HEK293T (cell line): ENCODE results near the gene NPHP4.

Experiments used
- ARNT ChIP-seq: fragments of 450-650 bp; IDR thresholded peaks from 2 replicates; pipeline ENCODE4 v1.6.1; 2017; ENCODE audit warnings: mild to moderate bottlenecking
- BHLHE40 ChIP-seq: fragments of 450-650 bp; IDR thresholded peaks from 2 replicates; pipeline ENCODE4 v1.6.1; 2016; ENCODE audit warnings: mild to moderate bottlenecking, moderate library complexity, borderline replicate concordance
- ELF4 ChIP-seq: fragments of 450-650 bp; IDR thresholded peaks from 2 replicates; pipeline ENCODE4 v1.6.1; 2017; ENCODE audit warnings: antibody characterized with exemption
- FOXA1 ChIP-seq: fragments of 450-650 bp; IDR thresholded peaks from 2 replicates; pipeline ENCODE4 v1.6.1; 2016; ENCODE audit warnings: mild to moderate bottlenecking
- FOXK2 ChIP-seq: fragments of 450-650 bp; IDR thresholded peaks from 2 replicates; pipeline ENCODE4 v1.6.1; 2016; ENCODE audit warnings: mild to moderate bottlenecking
- L3MBTL2 ChIP-seq: fragments of 450-650 bp; conservative IDR thresholded peaks from 2 replicates; pipeline ENCODE4 v1.6.1; 2016; ENCODE audit warnings: mild to moderate bottlenecking
- LEF1 ChIP-seq: fragments of 450-650 bp; IDR thresholded peaks from 2 replicates; pipeline ENCODE4 v1.6.1; 2017; ENCODE audit warnings: mild to moderate bottlenecking, borderline replicate concordance
- NFRKB ChIP-seq: fragments of 450-650 bp; IDR thresholded peaks from 2 replicates; pipeline ENCODE4 v1.6.1; 2016; ENCODE audit warnings: mild to moderate bottlenecking, moderate library complexity
- SP1 ChIP-seq: fragments of 450-650 bp; IDR thresholded peaks from 2 replicates; pipeline ENCODE4 v1.6.1; 2017
- SUZ12 ChIP-seq: fragments of 450-650 bp; IDR thresholded peaks from 2 replicates; pipeline ENCODE4 v1.6.1; 2016; ENCODE audit warnings: mild to moderate bottlenecking
- TARDBP ChIP-seq: fragments of 450-650 bp; IDR thresholded peaks from 2 replicates; pipeline ENCODE4 v1.6.1; 2016
- ZNF384 ChIP-seq: fragments of 450-650 bp; IDR thresholded peaks from 2 replicates; pipeline ENCODE4 v1.6.1; 2016
- TF ChIP-seq, protein P1 (sequence below): fragments of 450-650 bp; IDR thresholded peaks from 2 replicates; pipeline ENCODE4 v1.6.1; 2016

- TF ChIP-seq SP1 = no peak
- no peak for TF ChIP-seq ZNF384
- no peak for TF ChIP-seq SUZ12
- no peak for TF ChIP-seq FOXA1
- TF ChIP-seq L3MBTL2 = no peak
- TF ChIP-seq ARNT = no peak
- no peak for TF ChIP-seq FOXK2
- TF ChIP-seq NFRKB = no peak
- TF ChIP-seq BHLHE40 = no peak
- TF ChIP-seq TARDBP = no peak
- TF ChIP-seq, protein P1, sequence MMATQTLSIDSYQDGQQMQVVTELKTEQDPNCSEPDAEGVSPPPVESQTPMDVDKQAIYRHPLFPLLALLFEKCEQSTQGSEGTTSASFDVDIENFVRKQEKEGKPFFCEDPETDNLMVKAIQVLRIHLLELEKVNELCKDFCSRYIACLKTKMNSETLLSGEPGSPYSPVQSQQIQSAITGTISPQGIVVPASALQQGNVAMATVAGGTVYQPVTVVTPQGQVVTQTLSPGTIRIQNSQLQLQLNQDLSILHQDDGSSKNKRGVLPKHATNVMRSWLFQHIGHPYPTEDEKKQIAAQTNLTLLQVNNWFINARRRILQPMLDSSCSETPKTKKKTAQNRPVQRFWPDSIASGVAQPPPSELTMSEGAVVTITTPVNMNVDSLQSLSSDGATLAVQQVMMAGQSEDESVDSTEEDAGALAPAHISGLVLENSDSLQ = no peak
- TF ChIP-seq ELF4 = no peak
- TF ChIP-seq LEF1 = no peak
Observed at GRCh38 chr1:5948681-5949005, 43.6 kb downstream of the NPHP4 start.
